Muscle layer of colon (tissue), 2 donors: ENCODE measurements around the gene FNBP1.

ENCODE experiments used
- H3K27ac ChIP-seq: one replicate; pipeline ENCODE4 v1.7.0; 2013; ENCODE audit warnings: low read depth, mild to moderate bottlenecking, low read length, moderate library complexity
- H3K27me3 ChIP-seq, 2 donors: one replicate each; pipeline ENCODE4 v1.7.0; 2013; ENCODE audit warnings: low read length in 2 of 2, mild to moderate bottlenecking in 2 of 2; ENCODE audit not compliant: insufficient read depth in 2 of 2, control insufficient read depth in 1 of 2
- H3K36me3 ChIP-seq: one replicate; pipeline ENCODE4 v1.7.0; 2013; ENCODE audit warnings: mild to moderate bottlenecking, low read length; ENCODE audit not compliant: insufficient read depth
- H3K4me1 ChIP-seq: one replicate; pipeline ENCODE4 v1.7.0; 2013; ENCODE audit warnings: mild to moderate bottlenecking, low read length; ENCODE audit not compliant: insufficient read depth
- H3K4me3 ChIP-seq, 2 donors: one replicate each; pipeline ENCODE4 v1.7.0; 2013; ENCODE audit warnings: low read length in 2 of 2, low read depth in 1 of 2, mild to moderate bottlenecking in 1 of 2, moderate library complexity in 1 of 2
- H3K9ac ChIP-seq: one replicate; pipeline ENCODE4 v1.7.0; 2013; ENCODE audit warnings: low read length
- H3K9me3 ChIP-seq: one replicate; pipeline ENCODE4 v1.7.0; 2013; ENCODE audit warnings: mild to moderate bottlenecking, low read length
- donor health status: abdominal sarcoma.
- donor health status: Adenocarcinoma of cecum.

Gene FNBP1

GRCh38 chr9:130043654-130044623 lies 950 bp upstream of the FNBP1 start:
- peak overlapping the region; percentile 53 to 74 for H3K4me3 ChIP-seq
- no peaks in the 10 kb centered on the region for H3K9me3 ChIP-seq
- H3K36me3 ChIP-seq, result no peaks in the 10 kb centered on the region
- H3K27ac ChIP-seq, result peak overlapping the region; percentile 84
- H3K9ac ChIP-seq, result peak overlapping the region; percentile 68
- peaks cover 34% of the 10 kb centered on the region for H3K4me1 ChIP-seq
- H3K27me3 ChIP-seq, result no peaks in the 10 kb centered on the region

- H3K4me1 ChIP-seq, result peaks cover 40% of the 10 kb centered on the region
Observed at GRCh38 chr9:130042406-130042884, 544 bp downstream of the FNBP1 start.

DNA sequence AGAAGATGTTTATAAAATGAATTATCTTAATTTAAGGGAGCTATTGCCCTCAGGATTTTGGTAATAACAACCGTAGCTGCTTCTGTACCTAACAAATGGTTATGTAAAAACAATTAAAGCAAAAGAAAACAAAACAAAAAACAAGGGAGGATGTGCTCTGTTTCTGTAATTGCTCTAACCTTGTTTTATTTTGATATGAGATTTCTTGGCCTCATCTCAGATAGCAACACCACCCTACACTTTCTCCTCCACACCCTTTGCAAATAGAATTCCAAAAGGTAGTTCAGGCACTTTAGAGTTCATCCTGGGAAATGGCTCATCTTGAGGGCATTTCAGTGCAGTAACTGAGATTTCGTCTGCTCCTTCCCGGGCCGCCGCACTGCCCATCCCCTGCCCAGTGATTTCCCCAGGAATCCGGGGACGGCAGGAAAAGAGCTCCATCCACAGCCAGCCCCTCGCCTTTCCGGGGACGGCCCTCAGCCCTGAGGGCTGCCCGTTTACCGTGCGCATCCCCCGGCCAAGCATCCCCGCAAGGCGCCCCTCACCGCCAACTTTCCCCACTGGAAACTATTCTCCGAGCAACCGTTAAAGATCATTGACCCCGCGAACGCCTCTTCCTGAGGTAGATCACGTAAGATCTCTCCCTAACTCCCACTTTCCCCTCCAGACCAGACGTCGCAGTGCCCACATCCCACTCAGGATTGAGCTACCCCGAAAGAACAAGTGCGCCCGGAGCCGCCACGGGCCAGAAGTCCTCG lies 1.2 kb downstream of the FNBP1 start:
- H3K4me1 ChIP-seq, result peaks cover 46% of the 10 kb centered on the region
- H3K36me3 ChIP-seq, result no peaks in the 10 kb centered on the region
- H3K4me3 ChIP-seq, result peak overlapping the region; percentile 80 to 95
- H3K27me3 ChIP-seq, result no peaks in the 10 kb centered on the region
- peak overlapping the region; percentile 92 for H3K9ac ChIP-seq
- no peaks in the 10 kb centered on the region for H3K9me3 ChIP-seq
- peak overlapping the region; percentile 85 for H3K27ac ChIP-seq

More at GRCh38 chr9:130042406-130042884, 544 bp downstream of the FNBP1 start:
- Histone ChIP-seq H3K4me3 (peak overlapping the region; percentile 80 to 95), H3K9me3 (no peaks in the 10 kb centered on the region), H3K36me3 (no peaks in the 10 kb centered on the region), H3K9ac (peak overlapping the region; percentile 92), H3K27ac (peak overlapping the region; percentile 85), H3K27me3 (no peaks in the 10 kb centered on the region)

DNA sequence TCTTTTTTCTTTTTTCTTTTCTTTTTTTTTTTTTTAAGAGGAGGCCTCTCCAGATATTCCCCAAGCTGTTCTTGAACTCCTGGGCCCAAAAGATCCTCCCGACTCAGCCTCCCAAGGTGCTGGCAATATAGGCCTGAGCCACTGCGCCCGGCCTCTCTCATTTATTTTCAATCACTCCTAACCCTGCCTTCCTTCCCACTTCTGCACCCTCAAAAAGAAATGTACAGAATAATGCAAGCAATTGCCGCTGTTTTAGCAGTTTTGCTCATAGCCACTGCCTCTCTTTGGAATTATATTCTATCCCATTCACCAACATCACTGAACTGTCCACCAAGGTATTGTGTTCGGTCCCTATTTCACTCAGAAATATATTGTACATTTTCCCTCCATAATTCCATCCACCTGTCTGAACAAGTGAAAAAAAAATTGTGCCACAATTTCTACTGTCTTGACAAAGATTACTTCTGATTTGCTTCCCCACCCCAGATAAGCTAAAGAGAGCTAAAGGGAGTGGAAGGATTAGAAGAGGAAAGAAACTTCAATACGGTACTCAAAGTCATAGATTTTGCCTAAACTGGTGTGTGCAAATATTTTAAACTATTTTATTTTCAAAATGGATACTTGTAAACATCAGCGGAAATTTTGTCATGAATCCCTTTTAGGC lies 1.9 kb downstream of the FNBP1 start:
- H3K4me1 ChIP-seq, result peaks cover 54% of the 10 kb centered on the region
- H3K36me3 ChIP-seq, result no peaks in the 10 kb centered on the region
- no peaks in the 10 kb centered on the region for H3K27me3 ChIP-seq
- H3K4me3 ChIP-seq, result peak overlapping the region in 1 of 2 donors; percentile 95
- peak overlapping the region; percentile 85 for H3K27ac ChIP-seq
- H3K9me3 ChIP-seq, result no peaks in the 10 kb centered on the region
- peak overlapping the region; percentile 92 for H3K9ac ChIP-seq

- no peaks in the 10 kb centered on the region for H3K9me3 ChIP-seq
- H3K36me3 ChIP-seq, result no peaks in the 10 kb centered on the region
- peak overlapping the region; percentile 80 for H3K27ac ChIP-seq
- peak overlapping the region in 1 of 2 donors; percentile 29 for H3K4me3 ChIP-seq
- no peak overlapping the region for H3K9ac ChIP-seq
- H3K27me3 ChIP-seq, result no peaks in the 10 kb centered on the region
- peaks cover 55% of the 10 kb centered on the region for H3K4me1 ChIP-seq
Observed at GRCh38 chr9:130039528-130040147, 3.4 kb downstream of the FNBP1 start.

- Histone ChIP-seq H3K9me3 (no peaks in the 10 kb centered on the region), H3K4me1 (peaks cover 74% of the 10 kb centered on the region), H3K36me3 (no peaks in the 10 kb centered on the region), H3K27me3 (no peaks in the 10 kb centered on the region), H3K27ac (no peak overlapping the region), H3K9ac (no peak overlapping the region), H3K4me3 (no peak overlapping the region)
Observed at GRCh38 chr9:130036099-130036498, 6.9 kb downstream of the FNBP1 start.

GRCh38 chr9:130034570-130034969 lies 8.4 kb downstream of the FNBP1 start:
- no peaks in the 10 kb centered on the region for H3K9me3 ChIP-seq
- H3K4me3 ChIP-seq, result no peak overlapping the region
- H3K9ac ChIP-seq, result no peak overlapping the region
- no peak overlapping the region for H3K27ac ChIP-seq
- H3K4me1 ChIP-seq, result peaks cover 79% of the 10 kb centered on the region
- no peaks in the 10 kb centered on the region for H3K27me3 ChIP-seq
- H3K36me3 ChIP-seq, result no peaks in the 10 kb centered on the region

DNA sequence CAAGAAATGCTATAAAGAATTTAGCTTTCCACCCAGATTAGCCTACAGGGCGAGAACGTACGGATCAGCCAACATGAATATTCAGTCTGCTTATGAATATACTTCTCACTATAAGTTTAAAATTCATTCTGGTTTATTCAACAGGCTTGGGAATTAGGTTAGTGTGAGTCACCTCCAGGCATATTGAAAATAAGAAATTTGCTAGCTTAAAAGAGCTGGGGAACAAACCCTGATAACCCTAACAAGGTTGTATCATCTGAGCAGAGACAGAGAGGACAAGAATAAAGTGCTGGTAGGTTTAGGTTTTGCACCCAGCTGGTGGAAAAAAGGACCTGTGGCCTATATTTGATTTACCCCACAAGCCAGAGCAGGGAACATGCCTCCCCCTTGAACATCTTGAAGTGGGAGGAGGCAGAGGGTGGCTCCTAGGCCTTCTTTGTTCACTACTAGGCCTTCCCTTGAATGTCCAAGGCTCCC lies 12.3 kb downstream of the FNBP1 start:
- Histone ChIP-seq H3K9ac (no peak overlapping the region), H3K4me1 (peaks cover 85% of the 10 kb centered on the region), H3K4me3 (no peak overlapping the region), H3K36me3 (peaks cover 4% of the 10 kb centered on the region), H3K27ac (peak overlapping the region; percentile 51), H3K9me3 (no peaks in the 10 kb centered on the region), H3K27me3 (no peaks in the 10 kb centered on the region)

GRCh38 chr9:130029223-130029973 lies 13.6 kb downstream of the FNBP1 start:
- H3K27ac ChIP-seq, result peak overlapping the region; percentile 60
- H3K9ac ChIP-seq, result no peak overlapping the region
- no peak overlapping the region for H3K4me3 ChIP-seq
- H3K9me3 ChIP-seq, result no peaks in the 10 kb centered on the region
- no peaks in the 10 kb centered on the region for H3K27me3 ChIP-seq
- H3K4me1 ChIP-seq, result peaks cover 86% of the 10 kb centered on the region
- H3K36me3 ChIP-seq, result peaks cover 4% of the 10 kb centered on the region

DNA sequence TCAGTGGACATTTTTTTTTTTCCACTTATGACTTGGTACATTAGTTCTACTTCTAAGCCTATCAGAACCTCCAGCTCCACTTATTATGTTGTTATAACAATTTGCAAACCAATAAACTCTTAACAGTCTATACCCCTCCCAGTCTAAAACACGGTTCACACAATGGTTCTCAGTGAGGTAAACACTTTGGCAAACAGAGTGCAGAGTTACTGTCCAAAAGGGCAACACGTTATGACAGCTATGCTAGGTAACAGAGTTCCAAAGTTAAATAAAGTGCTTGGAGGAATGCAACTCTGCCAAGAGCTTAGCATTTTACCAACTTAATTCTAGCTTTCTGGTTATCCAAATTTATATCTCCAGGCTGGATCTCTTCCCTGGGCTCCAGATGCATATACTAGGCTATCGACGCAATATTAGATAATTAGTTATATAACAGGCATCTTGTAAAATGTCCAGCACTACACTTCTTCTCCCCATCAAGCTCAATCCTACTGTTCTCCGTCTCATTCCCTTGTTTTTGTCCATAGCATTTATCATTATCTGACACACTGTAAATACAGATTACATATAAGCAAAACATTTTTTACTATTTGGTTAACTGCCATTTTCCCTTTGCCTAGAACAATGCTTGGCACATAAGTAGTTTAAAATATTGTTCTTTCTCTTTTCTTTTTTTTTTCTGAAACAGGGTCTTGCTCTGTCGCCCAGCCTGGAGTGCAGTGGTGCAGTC lies 14.3 kb downstream of the FNBP1 start:
- H3K9me3 ChIP-seq, result no peaks in the 10 kb centered on the region
- H3K27ac ChIP-seq, result peak overlapping the region; percentile 60
- H3K9ac ChIP-seq, result no peak overlapping the region
- H3K27me3 ChIP-seq, result no peaks in the 10 kb centered on the region
- peaks cover 91% of the 10 kb centered on the region for H3K4me1 ChIP-seq
- H3K4me3 ChIP-seq, result no peak overlapping the region
- peaks cover 4% of the 10 kb centered on the region for H3K36me3 ChIP-seq
